Neuronal stem cell (in vitro differentiated cells): ENCODE measurements around the gene CTNS.

Experiments
- DNase-seq: peaks from one replicate; pipeline ENCODE4 v3.0.0-alpha.2; 2013; ENCODE audit warnings: low spot score
- H2AFZ ChIP-seq: one replicate; pipeline ENCODE4 v1.6.1; 2013; ENCODE audit warnings: mild to moderate bottlenecking, low read length, inconsistent platforms
- H2AK5ac ChIP-seq: 2 replicates; pipeline ENCODE4 v1.6.1; 2013; ENCODE audit warnings: low read depth, mild to moderate bottlenecking, inconsistent platforms, low read length, moderate library complexity, mixed read lengths
- H2BK120ac ChIP-seq: 2 replicates; pipeline ENCODE4 v1.6.1; 2013; ENCODE audit warnings: low read depth, mild to moderate bottlenecking, inconsistent platforms, low read length, moderate library complexity, mixed read lengths
- H2BK12ac ChIP-seq: one replicate; pipeline ENCODE4 v1.6.1; 2013; ENCODE audit warnings: low read length, inconsistent platforms
- H2BK15ac ChIP-seq: 2 replicates; pipeline ENCODE4 v1.6.1; 2013; ENCODE audit warnings: mild to moderate bottlenecking, low read length, inconsistent platforms, mixed read lengths
- H2BK5ac ChIP-seq: one replicate; pipeline ENCODE4 v1.6.1; 2013; ENCODE audit warnings: inconsistent platforms, mild to moderate bottlenecking, low read length, moderate library complexity
- H3K14ac ChIP-seq: one replicate; pipeline ENCODE4 v1.6.1; 2013; ENCODE audit warnings: low read length, inconsistent platforms
- H3K18ac ChIP-seq: 2 replicates; pipeline ENCODE4 v1.6.1; 2013; ENCODE audit warnings: low read length, inconsistent platforms
- H3K23ac ChIP-seq: 2 replicates; pipeline ENCODE4 v1.6.1; 2013; ENCODE audit warnings: low read depth, mild to moderate bottlenecking, mixed read lengths, low read length, inconsistent platforms; ENCODE audit not compliant: poor library complexity
- H3K27ac ChIP-seq: replicated peaks from 3 replicates; pipeline ENCODE4 v1.5.1; 2013; ENCODE audit warnings: low read length, inconsistent platforms
- H3K27me3 ChIP-seq, 3 experiments: 2 replicates each; pipeline ENCODE4 v1.6.1; 2013; ENCODE audit warnings: low read length in 3 of 3, mild to moderate bottlenecking in 2 of 3, inconsistent platforms in 1 of 3, low read depth in 1 of 3, mixed read lengths in 1 of 3, moderate library complexity in 1 of 3; ENCODE audit not compliant: control insufficient read depth in 3 of 3, insufficient read depth in 3 of 3
- H3K36me3 ChIP-seq, 2 donors: replicated peaks in 1 of 2; 2 replicates each; pipeline ENCODE4 v1.6.1; 2013; ENCODE audit warnings: low read length in 2 of 2; ENCODE audit not compliant: control insufficient read depth in 2 of 2, insufficient read depth in 2 of 2
- H3K4ac ChIP-seq: 2 replicates; pipeline ENCODE4 v1.6.1; 2013; ENCODE audit warnings: inconsistent platforms, mild to moderate bottlenecking, low read length, moderate library complexity
- H3K4me1 ChIP-seq, 2 donors: 1 replicate in 1 of 2; 2 replicates in 1 of 2; pipeline ENCODE4 v1.6.1; 2013; ENCODE audit warnings: low read length in 2 of 2, low read depth in 1 of 2; ENCODE audit not compliant: control insufficient read depth in 2 of 2, insufficient read depth in 1 of 2
- H3K4me2 ChIP-seq: one replicate; pipeline ENCODE4 v1.6.1; 2013; ENCODE audit warnings: mild to moderate bottlenecking, low read length, inconsistent platforms; ENCODE audit not compliant: insufficient read depth, poor library complexity, severe bottlenecking
- H3K4me3 ChIP-seq, 2 donors: 2 replicates each; pipeline ENCODE4 v1.5.1; 2013; ENCODE audit warnings: low read length in 2 of 2, mild to moderate bottlenecking in 2 of 2, inconsistent platforms in 1 of 2, moderate library complexity in 1 of 2
- H3K79me1 ChIP-seq: one replicate; pipeline ENCODE4 v1.6.1; 2013; ENCODE audit warnings: low read depth, mild to moderate bottlenecking, inconsistent platforms, low read length, moderate library complexity
- H3K9ac ChIP-seq: one replicate; pipeline ENCODE4 v1.6.1; 2013; ENCODE audit warnings: mild to moderate bottlenecking, low read depth, low read length, inconsistent platforms; ENCODE audit not compliant: poor library complexity
- H3K9me3 ChIP-seq, 2 donors: replicated peaks in 1 of 2; 2 replicates each; pipeline versions ENCODE3 to v1.6.1; 2013; ENCODE audit warnings: low read length in 2 of 2, mild to moderate bottlenecking in 2 of 2, inconsistent platforms in 1 of 2, low read depth in 1 of 2, mixed read lengths in 1 of 2, moderate library complexity in 1 of 2; ENCODE audit not compliant: control insufficient read depth in 2 of 2, insufficient read depth in 1 of 2
- H4K8ac ChIP-seq: one replicate; pipeline ENCODE4 v1.6.1; 2013; ENCODE audit warnings: low read depth, mild to moderate bottlenecking, inconsistent platforms, low read length, moderate library complexity
- H4K91ac ChIP-seq: one replicate; pipeline ENCODE4 v1.6.1; 2013; ENCODE audit warnings: low read length, low read depth, mild to moderate bottlenecking, inconsistent platforms; ENCODE audit not compliant: poor library complexity
- WGBS, 2 donors: extraction: QIAGEN DNeasy Blood & Tissue Kit; methylation state at CpG; one replicate each; pipeline ENCODE4 v1.1.7; 2013; ENCODE audit warnings: missing lambda C conversion rate in 2 of 2, mixed read lengths in 1 of 2; ENCODE audit not compliant: insufficient read length in 2 of 2, insufficient replicate concordance in 1 of 2; ENCODE audit errors: extremely low coverage in 2 of 2; 5-methylcytosine and 5-hydroxymethylcytosine counted together

The CTNS gene

DNA sequence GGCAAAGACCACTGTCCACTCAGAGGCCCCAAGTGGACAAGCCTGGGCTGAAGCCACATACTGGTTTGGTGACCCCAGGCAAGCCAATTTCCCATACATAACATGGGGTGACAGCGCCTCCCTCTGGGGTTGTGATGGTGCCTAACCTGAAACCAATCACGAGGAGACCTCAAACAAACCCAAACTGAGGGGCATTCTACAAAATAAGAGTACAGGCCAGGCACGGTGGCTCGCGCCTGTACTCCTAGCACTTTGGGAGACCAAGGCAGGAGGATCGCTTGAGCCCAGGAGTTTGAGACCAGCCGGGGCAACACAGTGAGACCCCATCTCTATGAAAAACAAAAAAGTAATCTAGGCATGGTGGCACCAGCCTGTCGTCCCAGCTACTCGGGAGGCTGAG lies 55.8 kb downstream of the CTNS start:
- peaks cover 20 to 42% (median 34%) of the 10 kb centered on the region in 3 experiments for H3K27me3 ChIP-seq
- no peak overlapping the region for H2BK15ac ChIP-seq
- H3K27ac ChIP-seq: no peak overlapping the region
- H3K14ac ChIP-seq: no peak overlapping the region
- no peak overlapping the region for H3K4ac ChIP-seq
- H3K4me3 ChIP-seq: no peak overlapping the region
- no peak overlapping the region for H2AFZ ChIP-seq
- H3K79me1 ChIP-seq: peaks cover 2% of the 10 kb centered on the region
- no peak overlapping the region for H2BK5ac ChIP-seq
- no peak overlapping the region for H4K8ac ChIP-seq
- no peak overlapping the region for H2BK12ac ChIP-seq
- no peak overlapping the region for H3K23ac ChIP-seq
- H2AK5ac ChIP-seq: no peak overlapping the region
- no peak overlapping the region for H3K18ac ChIP-seq
- peaks cover 10 to 15% of the 10 kb centered on the region in 2 donors for H3K4me1 ChIP-seq
- H4K91ac ChIP-seq: no peak overlapping the region
- no peak overlapping the region for H3K9ac ChIP-seq
- H3K36me3 ChIP-seq: no peaks in the 10 kb centered on the region
- H3K9me3 ChIP-seq: no peaks in the 10 kb centered on the region
- DNase-seq: no peak
- H2BK120ac ChIP-seq: no peak overlapping the region
- no CpG with 5 or more reads among the region's 9 CpGs for WGBS, 2 donors
- no peak overlapping the region for H3K4me2 ChIP-seq

GRCh38 chr17:3693141-3693540 lies 56.6 kb downstream of the CTNS start:
- Histone ChIP-seq H2BK120ac (no peak overlapping the region), H2AK5ac (no peak overlapping the region), H2BK12ac (no peak overlapping the region)

DNA sequence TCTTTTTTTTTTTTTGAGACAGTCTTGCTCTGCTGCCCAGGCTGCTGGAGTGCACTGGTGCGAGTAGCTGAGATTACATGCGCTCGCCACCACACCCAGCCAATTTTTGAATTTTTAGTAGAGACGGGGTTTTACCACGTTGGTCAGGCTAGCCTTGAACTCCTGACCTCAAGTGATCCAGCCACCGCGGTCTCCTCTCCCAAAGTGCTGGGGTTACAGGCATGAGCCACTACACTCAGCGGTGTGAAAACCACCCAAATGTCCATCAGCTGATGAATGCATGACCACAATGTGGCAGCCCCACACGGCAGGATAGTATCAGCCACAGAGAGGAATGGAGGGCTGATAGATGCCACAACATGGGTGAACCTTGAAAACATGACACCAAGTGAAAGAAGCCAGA lies 57.3 kb downstream of the CTNS start:
- H2BK12ac ChIP-seq: no peak overlapping the region
- no peak overlapping the region for H4K8ac ChIP-seq
- no peak overlapping the region for H3K18ac ChIP-seq
- H3K9me3 ChIP-seq: peaks cover 7 to 9% of the 10 kb centered on the region in 2 donors
- H2BK15ac ChIP-seq: no peak overlapping the region
- H3K4me2 ChIP-seq: no peak overlapping the region
- H3K79me1 ChIP-seq: peaks cover 2% of the 10 kb centered on the region
- H3K14ac ChIP-seq: no peak overlapping the region
- H3K27ac ChIP-seq: no peak overlapping the region
- no CpG with 5 or more reads among the region's 9 CpGs for WGBS, 2 donors
- peak overlapping the region; percentile 70 for H3K9ac ChIP-seq
- H3K27me3 ChIP-seq: peaks cover 20 to 50% (median 42%) of the 10 kb centered on the region in 3 experiments
- H3K4me1 ChIP-seq: peaks cover 7 to 8% of the 10 kb centered on the region in 2 donors
- no peak for DNase-seq
- H2BK5ac ChIP-seq: no peak overlapping the region
- no peak overlapping the region for H2AK5ac ChIP-seq
- no peak overlapping the region for H3K4me3 ChIP-seq
- no peak overlapping the region for H2AFZ ChIP-seq
- no peak overlapping the region for H3K4ac ChIP-seq
- H2BK120ac ChIP-seq: no peak overlapping the region
- no peaks in the 10 kb centered on the region for H3K36me3 ChIP-seq
- no peak overlapping the region for H3K23ac ChIP-seq
- no peak overlapping the region for H4K91ac ChIP-seq

More at GRCh38 chr17:3693141-3693540, 56.6 kb downstream of the CTNS start:
- no peak overlapping the region for H4K8ac ChIP-seq
- H3K4ac ChIP-seq: no peak overlapping the region
- WGBS, 2 donors: no CpG with 5 or more reads among the region's 4 CpGs
- peaks cover 8 to 13% of the 10 kb centered on the region in 2 donors for H3K4me1 ChIP-seq
- H2AFZ ChIP-seq: no peak overlapping the region
- H3K14ac ChIP-seq: no peak overlapping the region
- no peak overlapping the region for H3K4me3 ChIP-seq
- no peak overlapping the region for H3K27ac ChIP-seq
- no peak overlapping the region for H3K23ac ChIP-seq
- no peak overlapping the region for H2BK15ac ChIP-seq
- peaks cover 3 to 5% of the 10 kb centered on the region in 2 donors for H3K9me3 ChIP-seq
- H2BK5ac ChIP-seq: no peak overlapping the region
- H4K91ac ChIP-seq: no peak overlapping the region
- peaks cover 20 to 49% (median 41%) of the 10 kb centered on the region in 3 experiments for H3K27me3 ChIP-seq
- H3K9ac ChIP-seq: no peak overlapping the region
- H3K36me3 ChIP-seq: no peaks in the 10 kb centered on the region
- DNase-seq: no peak
- no peak overlapping the region for H3K4me2 ChIP-seq
- H3K18ac ChIP-seq: no peak overlapping the region
- peaks cover 2% of the 10 kb centered on the region for H3K79me1 ChIP-seq

GRCh38 chr17:3695129-3695722 lies 58.7 kb downstream of the CTNS start:
- DNase-seq: no peak
- Histone ChIP-seq H3K9me3 (peaks cover 7 to 9% of the 10 kb centered on the region in 2 donors), H3K4me2 (peak overlapping the region; percentile 69), H3K4ac (no peak overlapping the region), H2AK5ac (peak overlapping the region; percentile 52), H3K4me3 (peak overlapping the region in 1 of 2 donors; percentile 46), H2AFZ (peak overlapping the region; percentile 93), H2BK5ac (no peak overlapping the region), H3K36me3 (no peaks in the 10 kb centered on the region), H4K91ac (no peak overlapping the region), H3K27me3 (peaks cover 20 to 50% (median 42%) of the 10 kb centered on the region in 3 experiments), H3K9ac (no peak overlapping the region), H4K8ac (no peak overlapping the region), H2BK120ac (no peak overlapping the region), H3K23ac (no peak overlapping the region), H3K18ac (no peak overlapping the region), H3K79me1 (no peaks in the 10 kb centered on the region), H2BK15ac (no peak overlapping the region), H3K27ac (no peak overlapping the region), H3K14ac (no peak overlapping the region), H2BK12ac (no peak overlapping the region), H3K4me1 (peaks cover 6 to 8% of the 10 kb centered on the region in 2 donors)
- no CpG with 5 or more reads among the region's 17 CpGs for WGBS, 2 donors
